Suprapubic skin (tissue), 4 donors: ENCODE data around the gene CNOT1.

Source experiments
- CTCF ChIP-seq, 2 donors: fragments of 200-600 bp in 1 of 2; fragments of 450-650 bp in 1 of 2; sonication (generic) in 1 of 2; IDR thresholded peaks; one replicate each; pipeline ENCODE4 v1.5.1; 2016 to 2019; ENCODE audit warnings: antibody characterized with exemption in 2 of 2, mild to moderate bottlenecking in 1 of 2, moderate library complexity in 1 of 2
- EP300 ChIP-seq: sonication (generic); formaldehyde crosslinking; IDR thresholded peaks from one replicate; pipeline ENCODE4 v1.6.1; 2017; ENCODE audit warnings: antibody characterized with exemption
- POLR2A ChIP-seq, 2 donors: fragments of 450-650 bp; IDR thresholded peaks; one replicate each; pipeline ENCODE4 v1.6.1; 2017; ENCODE audit warnings: antibody characterized with exemption in 2 of 2, mild to moderate bottlenecking in 2 of 2, moderate library complexity in 2 of 2
- POLR2AphosphoS5 ChIP-seq, 3 donors: sonication (generic); formaldehyde crosslinking; IDR thresholded peaks; one replicate each; pipeline ENCODE4 v1.6.1; 2017; ENCODE audit warnings: antibody characterized with exemption in 3 of 3

DNA sequence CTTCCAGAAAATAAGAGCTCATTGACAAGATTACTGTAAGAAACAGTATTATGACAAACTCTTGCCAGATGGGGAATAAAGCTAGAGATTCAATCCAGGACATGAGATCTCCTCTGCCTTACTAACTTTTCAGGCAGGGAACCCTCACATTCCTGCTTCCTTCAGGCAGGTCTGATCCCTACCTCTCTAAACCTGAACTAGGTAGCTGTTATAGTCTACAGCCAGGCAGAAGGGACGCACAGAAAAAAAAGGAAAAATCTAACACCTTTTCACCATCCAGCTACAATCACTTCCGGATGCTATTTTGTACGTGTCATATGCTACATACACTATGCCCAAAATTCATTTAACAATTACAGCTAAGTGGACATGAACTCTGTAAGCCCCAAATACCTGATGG lies 41.2 kb downstream of the CNOT1 start:
- TF ChIP-seq CTCF (IDR thresholded peaks at IDR 0.05) (no peak), EP300 (no peak), POLR2A (IDR thresholded peaks at IDR 0.05) (no peak), POLR2AphosphoS5 (IDR thresholded peaks at IDR 0.05) (no peak)
